ENCODE results near the gene KCNG2.

KCNG2 gene

GRCh38 chr18:79947054-79947755 is 149.5 kb downstream of the KCNG2 start:
- no peak for DNase-seq

DNA sequence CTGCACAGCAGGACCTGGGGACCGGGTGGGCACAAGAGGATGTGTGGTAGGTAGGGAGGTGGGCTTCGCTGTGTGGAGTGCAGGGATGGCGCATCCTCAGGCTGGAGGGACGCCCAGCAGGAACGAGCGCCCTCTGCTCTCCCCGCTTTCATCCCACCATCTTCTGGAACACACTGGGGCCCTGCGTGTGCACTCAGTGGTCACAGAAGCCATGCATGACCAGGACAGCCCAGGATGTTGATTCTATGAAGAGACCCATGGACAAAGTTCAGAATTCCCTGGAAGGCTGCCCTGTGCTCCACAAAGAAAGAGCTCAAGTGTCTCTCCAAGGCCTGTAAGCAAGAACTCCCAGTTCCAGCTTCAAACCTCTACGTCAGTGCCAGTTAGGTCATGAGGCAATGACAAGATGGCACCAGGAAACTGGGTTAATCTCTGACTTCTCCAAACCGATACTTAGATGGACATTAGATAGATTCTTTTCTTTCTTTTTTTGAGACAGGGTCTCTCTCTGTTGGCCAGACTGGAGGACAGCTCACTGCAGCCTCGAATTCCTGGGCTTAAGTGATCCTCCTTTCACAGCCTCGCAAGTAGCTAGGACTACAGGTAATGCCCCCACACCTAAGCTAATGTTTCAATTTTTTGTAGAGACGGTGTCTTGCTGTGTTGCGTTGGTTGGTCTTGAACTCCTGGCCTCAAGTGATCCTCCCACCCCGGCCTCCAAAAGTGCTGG is 150.3 kb downstream of the KCNG2 start:
- no peak for DNase-seq

DNA sequence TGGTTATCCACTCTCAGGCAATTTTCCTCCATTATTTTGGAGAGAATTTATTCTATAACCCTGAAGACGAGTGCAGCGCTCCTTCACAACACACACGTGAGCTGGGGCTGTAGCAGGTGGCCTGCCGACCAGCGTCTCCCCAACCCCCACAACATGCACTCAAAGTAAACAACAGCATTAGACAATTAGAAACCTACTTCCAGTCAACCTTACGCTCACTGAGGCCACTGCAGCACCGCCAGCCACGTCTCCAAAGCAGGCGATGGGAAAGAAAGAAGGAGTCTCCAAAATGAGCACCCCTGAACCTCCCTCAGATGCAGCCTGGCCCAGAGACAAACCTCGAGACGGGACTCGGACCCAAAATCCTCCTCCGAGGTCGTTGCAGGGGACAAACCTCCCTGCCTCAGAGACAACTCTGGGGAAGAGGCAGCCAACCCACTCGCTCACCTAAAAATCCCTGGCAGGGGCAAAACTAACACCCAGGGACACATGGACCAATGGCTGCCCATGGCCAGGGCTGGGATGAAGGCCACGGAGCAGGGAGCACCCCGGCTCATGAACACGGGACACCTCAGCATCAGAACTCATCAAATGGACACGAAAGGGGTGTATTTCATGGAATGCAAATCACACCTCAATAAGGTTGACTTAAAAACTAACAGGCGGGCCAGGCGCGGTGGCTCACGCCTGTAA is 151.1 kb downstream of the KCNG2 start:
- DNase-seq, result no peak
